Peyer's patch (tissue), 4 donors: ENCODE data around the gene CDK5RAP1. TPM values are rescaled to one million over a fixed set of nuclear protein-coding genes. Genes with fewer than 3 reads are reported as not detected.

ENCODE experiments used
- DNase-seq, 3 donors: peaks; one replicate each; pipeline ENCODE4 v3.0.0-alpha.2; 2017 to 2019
- H3K27ac ChIP-seq, 4 donors: fragments of 200-600 bp; sonication (generic); one replicate each; pipeline ENCODE4 v1.5.1; 2016 to 2019
- H3K27me3 ChIP-seq, 2 donors: fragments of 200-600 bp; sonication (generic); one replicate each; pipeline ENCODE4 v1.5.1; 2019
- H3K36me3 ChIP-seq, 3 donors: fragments of 200-600 bp; sonication (generic); one replicate each; pipeline ENCODE4 v1.5.1; 2016 to 2019
- H3K4me1 ChIP-seq, 4 donors: fragments of 200-600 bp; sonication (generic); one replicate each; pipeline ENCODE4 v1.5.1; 2016 to 2019
- H3K4me3 ChIP-seq, 4 donors: fragments of 200-600 bp; sonication (generic); 1 replicate in 3 of 4; 2 replicates in 1 of 4; pipeline ENCODE4 v1.5.1; 2016 to 2019; ENCODE audit warnings: mild to moderate bottlenecking in 1 of 4
- H3K9me3 ChIP-seq, 4 donors: fragments of 200-600 bp; sonication (generic); one replicate each; pipeline ENCODE4 v1.5.1; 2016 to 2019; ENCODE audit warnings: mild to moderate bottlenecking in 1 of 4
- CTCF ChIP-seq, 6 experiments: fragments of 450-650 bp in 4 of 6; fragments of 200-600 bp in 2 of 6; sonication (generic) in 1 of 6; IDR thresholded peaks; one replicate each; pipeline ENCODE4 v1.5.1; 2017 to 2019; ENCODE audit warnings: antibody characterized with exemption in 6 of 6, mild to moderate bottlenecking in 3 of 6, moderate library complexity in 1 of 6
- POLR2A ChIP-seq, 2 donors: fragments of 450-650 bp; IDR thresholded peaks; one replicate each; pipeline ENCODE4 v1.5.1; 2017; ENCODE audit warnings: antibody characterized with exemption in 2 of 2, mild to moderate bottlenecking in 2 of 2, moderate library complexity in 2 of 2
- total RNA-seq, 4 donors: library from RNA; depleted of rRNA; stranded (reverse); fragments of >200 nt; gene quantifications; one replicate each; pipeline ENCODE4 v1.1.0, GENCODE V29; 2016

CDK5RAP1 gene
- total RNA-seq, 4 donors from 2014 or later, result 23.5 to 47.0 (median 30.9) TPM

DNA sequence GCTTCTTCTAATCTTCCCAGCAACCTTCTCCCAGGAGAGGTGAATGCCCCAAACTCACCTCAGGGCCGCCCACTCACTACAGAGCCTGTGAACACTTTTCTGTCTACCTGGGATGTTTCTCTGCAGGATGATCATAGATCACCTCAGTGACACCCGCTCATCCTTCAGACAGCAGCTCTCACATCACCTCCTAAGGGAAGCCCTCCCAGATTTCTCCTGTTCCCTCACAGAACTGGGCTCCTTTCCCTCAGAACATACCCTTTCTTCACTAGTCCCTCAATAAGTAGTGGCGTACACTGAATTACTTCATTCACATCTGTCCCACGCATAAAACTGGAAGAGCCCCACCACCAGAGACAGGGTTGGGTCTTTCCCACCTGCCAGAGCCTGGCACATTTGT is 57.8 kb downstream of the CDK5RAP1 start:
- Histone ChIP-seq H3K27ac (no peak overlapping the region), H3K4me3 (no peak overlapping the region), H3K27me3 (no peaks in the 10 kb centered on the region), H3K36me3 (no peaks in the 10 kb centered on the region), H3K4me1 (no peaks in the 10 kb centered on the region), H3K9me3 (no peaks in the 10 kb centered on the region)
- no peak for TF ChIP-seq CTCF (IDR thresholded peaks at IDR 0.05)
- TF ChIP-seq POLR2A (IDR thresholded peaks at IDR 0.05), result no peak
- DNase-seq, result no peak

DNA sequence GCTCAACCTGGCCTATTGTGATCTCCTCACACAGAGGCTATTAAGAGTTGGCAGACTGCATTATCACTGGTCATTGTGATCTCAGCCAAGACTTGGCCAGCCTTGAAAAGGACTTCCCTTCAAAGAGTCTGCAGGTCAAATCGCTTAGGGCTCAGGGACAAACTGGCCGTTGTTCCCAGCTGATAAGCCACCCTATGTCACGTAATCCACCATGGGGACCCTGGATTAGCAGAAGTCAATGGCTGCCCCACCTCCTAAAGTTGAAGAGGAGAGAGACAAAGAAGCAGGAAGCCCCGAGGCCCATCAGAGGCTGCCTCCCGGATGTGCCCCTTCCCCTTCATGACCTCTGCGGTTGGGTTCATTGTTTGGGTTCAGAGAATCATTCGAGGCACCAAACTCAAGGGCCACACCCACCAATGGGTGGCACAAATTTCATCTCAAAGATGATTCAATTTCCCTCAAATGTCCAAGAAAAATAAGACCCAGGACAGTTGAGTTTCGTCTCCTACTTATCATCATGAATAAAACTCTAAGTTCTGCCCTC is 61.7 kb downstream of the CDK5RAP1 start:
- H3K4me1 ChIP-seq, result no peaks in the 10 kb centered on the region
- H3K4me3 ChIP-seq, result no peak overlapping the region
- H3K36me3 ChIP-seq, result no peaks in the 10 kb centered on the region
- H3K9me3 ChIP-seq, result no peaks in the 10 kb centered on the region
- DNase-seq, result no peak
- H3K27ac ChIP-seq, result no peak overlapping the region
- TF ChIP-seq POLR2A (IDR thresholded peaks at IDR 0.05), result no peak
- no peaks in the 10 kb centered on the region for H3K27me3 ChIP-seq

DNA sequence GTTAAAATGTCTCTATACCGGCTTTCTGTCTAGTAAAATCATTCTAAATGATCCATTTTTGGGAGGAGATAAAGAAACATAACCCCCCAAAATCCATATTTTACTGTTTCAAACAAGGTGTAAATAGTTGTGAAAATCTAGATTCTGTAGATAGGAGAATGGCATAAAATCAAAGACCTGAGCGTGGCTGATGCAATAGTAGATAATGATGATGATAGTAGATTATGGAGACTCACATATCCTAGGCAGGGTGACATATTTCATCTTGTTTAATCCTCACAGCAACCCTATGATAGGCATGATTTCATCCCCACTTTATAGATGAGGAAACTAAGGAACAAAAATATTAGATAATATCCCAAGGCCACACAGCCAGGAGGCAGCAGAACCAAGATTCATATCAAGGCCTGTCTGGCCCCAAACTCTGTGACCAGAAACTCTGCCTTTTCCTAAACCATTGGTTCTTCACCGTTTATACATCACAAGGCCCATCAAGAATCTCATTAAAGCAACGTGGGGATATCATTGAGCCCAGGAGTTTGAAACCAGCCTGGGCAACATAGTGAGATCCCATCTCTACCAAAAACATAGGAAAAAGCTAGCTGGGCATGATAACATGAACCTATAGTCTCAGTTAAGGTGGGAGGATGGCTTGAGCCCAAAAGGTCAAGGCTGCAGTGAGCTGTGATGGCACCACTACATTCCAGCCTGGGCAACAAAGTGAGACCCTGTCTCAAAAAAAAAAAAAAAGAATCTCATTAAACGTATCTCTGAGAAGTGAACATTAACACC is 62.7 kb downstream of the CDK5RAP1 start:
- no peaks in the 10 kb centered on the region for H3K9me3 ChIP-seq

DNA sequence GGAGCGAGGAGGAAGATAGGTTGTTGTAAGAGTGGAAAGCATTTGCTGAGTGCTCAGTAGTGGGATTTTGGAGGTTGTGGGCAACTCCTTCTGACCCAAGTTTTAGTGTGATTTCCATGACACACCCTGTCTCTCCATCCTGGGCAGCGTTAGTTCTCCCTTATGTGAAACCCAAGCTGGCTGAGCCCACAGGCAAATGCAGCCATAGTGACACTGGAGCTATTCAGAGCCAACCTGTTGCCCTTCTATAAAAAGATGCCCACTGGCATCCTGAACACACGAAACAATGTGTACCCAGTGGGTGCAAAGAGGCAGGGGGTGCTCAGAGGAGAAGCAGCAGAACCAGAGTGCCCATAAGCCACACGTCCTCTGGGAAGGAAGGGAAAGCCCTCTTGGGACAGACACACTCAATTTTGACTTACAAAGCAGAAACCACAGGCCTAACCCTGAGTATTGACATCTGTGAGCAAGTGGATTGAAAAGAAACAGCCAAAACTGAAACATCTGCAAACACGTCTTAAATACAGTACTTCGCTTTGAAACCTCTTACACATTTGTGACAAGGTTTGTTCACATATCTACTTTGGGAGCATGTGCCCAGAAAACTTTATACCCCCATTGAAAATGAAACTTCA is 63.7 kb downstream of the CDK5RAP1 start:
- no peak for DNase-seq
- Histone ChIP-seq H3K27ac (no peak overlapping the region), H3K4me1 (no peaks in the 10 kb centered on the region), H3K9me3 (no peaks in the 10 kb centered on the region), H3K36me3 (no peaks in the 10 kb centered on the region), H3K4me3 (no peak overlapping the region), H3K27me3 (no peaks in the 10 kb centered on the region)
- TF ChIP-seq POLR2A (IDR thresholded peaks at IDR 0.05), result no peak
- TF ChIP-seq CTCF (IDR thresholded peaks at IDR 0.05), result no peak

More for the DNA sequence above, 62.7 kb downstream of the CDK5RAP1 start:
- no peaks in the 10 kb centered on the region for H3K36me3 ChIP-seq
- H3K4me3 ChIP-seq, result no peak overlapping the region
- no peak overlapping the region for H3K27ac ChIP-seq
- no peaks in the 10 kb centered on the region for H3K4me1 ChIP-seq
- no peaks in the 10 kb centered on the region for H3K27me3 ChIP-seq
- no peak for TF ChIP-seq POLR2A (IDR thresholded peaks at IDR 0.05)
- TF ChIP-seq CTCF (IDR thresholded peaks at IDR 0.05), result no peak
- DNase-seq, result no peak

- Histone ChIP-seq H3K9me3 (no peaks in the 10 kb centered on the region), H3K4me1 (no peaks in the 10 kb centered on the region), H3K36me3 (no peaks in the 10 kb centered on the region), H3K27me3 (no peaks in the 10 kb centered on the region), H3K4me3 (no peak overlapping the region), H3K27ac (no peak overlapping the region)
- TF ChIP-seq CTCF (IDR thresholded peaks at IDR 0.05) (no peak), POLR2A (IDR thresholded peaks at IDR 0.05) (no peak)
- DNase-seq, result no peak
These were observed 64.2 kb downstream of the CDK5RAP1 start for GRCh38 chr20:33337119-33337518.

DNA sequence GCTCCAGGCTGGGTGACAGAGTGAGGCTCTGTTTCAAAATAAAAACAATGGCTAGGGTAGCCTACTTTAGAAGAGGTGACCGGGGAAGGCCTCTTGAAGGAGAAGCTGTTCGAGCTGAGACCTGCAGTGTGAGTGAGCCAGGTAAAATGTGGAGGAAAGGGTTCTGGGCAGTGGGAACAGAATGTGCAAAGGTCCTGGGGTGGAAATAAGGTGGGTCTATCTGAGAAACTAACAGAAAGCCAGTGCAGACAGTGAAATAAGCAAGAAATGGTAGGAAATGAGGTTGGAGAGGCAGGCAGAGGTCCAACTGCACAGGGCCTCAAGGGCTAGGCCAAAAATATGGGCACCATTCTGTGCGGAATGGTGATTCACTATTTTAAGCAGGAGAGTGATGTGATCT is 64.9 kb downstream of the CDK5RAP1 start:
- no peaks in the 10 kb centered on the region for H3K4me1 ChIP-seq
- no peaks in the 10 kb centered on the region for H3K9me3 ChIP-seq
- no peak overlapping the region for H3K4me3 ChIP-seq
- DNase-seq, result no peak
- no peak overlapping the region for H3K27ac ChIP-seq
- H3K27me3 ChIP-seq, result no peaks in the 10 kb centered on the region
- H3K36me3 ChIP-seq, result no peaks in the 10 kb centered on the region
- no peak for TF ChIP-seq POLR2A (IDR thresholded peaks at IDR 0.05)
- TF ChIP-seq CTCF (IDR thresholded peaks at IDR 0.05), result no peak
